ENCODE measurements around the gene LRCOL1. TPM values are rescaled to one million over a fixed set of nuclear protein-coding genes. Genes with fewer than 3 reads are reported as not detected.

Gene LRCOL1
- total RNA-seq, 1 experiment from 2014 or later, result not detected

DNA sequence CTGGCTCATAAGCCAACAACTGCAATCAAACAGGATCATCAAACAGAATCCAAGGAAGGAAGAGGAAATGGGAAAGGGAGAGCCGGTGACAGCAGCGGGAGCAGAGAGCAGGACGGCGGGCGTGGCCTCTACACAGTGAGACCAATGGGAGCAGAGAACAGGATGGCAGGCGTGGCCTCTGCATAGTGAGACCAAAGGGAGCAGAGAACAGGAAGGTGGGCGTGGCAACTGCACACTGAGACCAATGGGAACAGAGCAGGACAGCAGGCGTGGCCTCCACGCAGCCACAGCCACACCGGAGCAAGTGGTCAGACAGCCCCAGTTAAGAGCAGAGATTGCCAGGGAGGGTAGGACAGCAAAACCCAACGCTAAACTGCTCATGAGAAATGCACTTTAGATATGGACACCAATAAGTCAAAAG lies 16.4 kb downstream of the LRCOL1 start (continued):
- TF ChIP-seq, protein P1, sequence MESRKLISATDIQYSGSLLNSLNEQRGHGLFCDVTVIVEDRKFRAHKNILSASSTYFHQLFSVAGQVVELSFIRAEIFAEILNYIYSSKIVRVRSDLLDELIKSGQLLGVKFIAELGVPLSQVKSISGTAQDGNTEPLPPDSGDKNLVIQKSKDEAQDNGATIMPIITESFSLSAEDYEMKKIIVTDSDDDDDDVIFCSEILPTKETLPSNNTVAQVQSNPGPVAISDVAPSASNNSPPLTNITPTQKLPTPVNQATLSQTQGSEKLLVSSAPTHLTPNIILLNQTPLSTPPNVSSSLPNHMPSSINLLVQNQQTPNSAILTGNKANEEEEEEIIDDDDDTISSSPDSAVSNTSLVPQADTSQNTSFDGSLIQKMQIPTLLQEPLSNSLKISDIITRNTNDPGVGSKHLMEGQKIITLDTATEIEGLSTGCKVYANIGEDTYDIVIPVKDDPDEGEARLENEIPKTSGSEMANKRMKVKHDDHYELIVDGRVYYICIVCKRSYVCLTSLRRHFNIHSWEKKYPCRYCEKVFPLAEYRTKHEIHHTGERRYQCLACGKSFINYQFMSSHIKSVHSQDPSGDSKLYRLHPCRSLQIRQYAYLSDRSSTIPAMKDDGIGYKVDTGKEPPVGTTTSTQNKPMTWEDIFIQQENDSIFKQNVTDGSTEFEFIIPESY (IDR thresholded peaks at IDR 0.05; ENCODE audit: extremely low read depth, insufficient replicate concordance, low read length), result no peak
- TF ChIP-seq CEBPB (IDR thresholded peaks at IDR 0.05; ENCODE audit: low read depth) (no peak), ZNF274 (IDR thresholded peaks at IDR 0.05; ENCODE audit: low read depth, low read length) (no peak), EGR1 (IDR thresholded peaks at IDR 0.05; ENCODE audit: low read depth) (no peak), EZH2phosphoT487 (IDR thresholded peaks at IDR 0.05; ENCODE audit: borderline replicate concordance) (no peak), YY1 (IDR thresholded peaks at IDR 0.05; ENCODE audit: extremely low read depth, insufficient replicate concordance, low read depth, low read length) (no peak), SRF (IDR thresholded peaks at IDR 0.05; ENCODE audit: low read depth) (no peak), CBX3 (IDR thresholded peaks at IDR 0.05; ENCODE audit: low read depth) (no peak)
- TF ChIP-seq, protein P2, sequence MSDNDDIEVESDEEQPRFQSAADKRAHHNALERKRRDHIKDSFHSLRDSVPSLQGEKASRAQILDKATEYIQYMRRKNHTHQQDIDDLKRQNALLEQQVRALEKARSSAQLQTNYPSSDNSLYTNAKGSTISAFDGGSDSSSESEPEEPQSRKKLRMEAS (IDR thresholded peaks at IDR 0.05), result no peak

DNA sequence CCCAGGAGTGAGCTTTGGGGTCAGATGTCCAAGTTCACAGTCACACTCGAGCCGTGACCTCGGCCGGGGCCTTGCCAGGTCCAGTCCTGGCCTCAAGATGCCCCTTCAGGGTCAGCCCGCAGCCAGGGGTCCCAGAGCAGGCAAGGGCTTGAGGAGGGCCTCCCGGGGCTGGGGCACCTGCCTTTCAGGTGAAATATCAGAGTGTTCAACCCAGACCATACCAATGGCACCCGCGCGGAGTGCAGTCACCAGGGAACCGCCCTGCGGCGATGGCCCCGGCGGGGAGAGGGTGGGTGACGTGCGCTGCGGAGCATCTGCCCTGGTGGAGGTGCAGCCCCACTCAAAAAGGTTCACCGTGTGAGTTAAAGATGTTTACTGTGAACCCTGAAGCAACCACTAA lies 16.9 kb downstream of the LRCOL1 start:
- ATAC-seq (peak; percentile 9), DNase-seq (ENCODE audit: low read depth, low spot score) (no peak)
- Histone ChIP-seq H3K9me2 (ENCODE audit: insufficient read depth) (no peaks in the 10 kb centered on the region), H3K9me3 (ENCODE audit: control insufficient read depth in 1 of 2, insufficient read depth in 1 of 2, low read depth in 1 of 2, low read length in 2 of 2) (no peaks in the 10 kb centered on the region), H3K79me2 (ENCODE audit: insufficient read depth, low read length) (no peaks in the 10 kb centered on the region), H3K27me3 (ENCODE audit: insufficient read depth, low read length) (no peaks in the 10 kb centered on the region), H3K27ac (ENCODE audit: low read depth, low read length) (peak overlapping the region; percentile 21; the same call in 1 of the 2 replicates), H4K20me1 (ENCODE audit: insufficient read depth) (no peaks in the 10 kb centered on the region), H3K9ac (ENCODE audit: low read length) (0 out of 2 replicates have a peak overlapping the region, but pooled peaks have one; percentile 23), H3K4me2 (ENCODE audit: low read length) (peak overlapping the region; percentile 82), H3K4me3 (replicated peaks in 1 of 2; ENCODE audit: low read depth in 1 of 2, low read length in 2 of 2) (peak overlapping the region; percentile 22 to 49), H3K4me1 (ENCODE audit: control insufficient read depth in 1 of 2, insufficient read depth in 2 of 2, low read length in 2 of 2) (peaks cover 8 to 23% of the 10 kb centered on the region in 2 experiments), H3K36me3 (ENCODE audit: control insufficient read depth in 1 of 2, insufficient read depth in 2 of 2, low read length in 2 of 2) (no peaks in the 10 kb centered on the region), H2AFZ (ENCODE audit: low read depth, low read length, poor library complexity, severe bottlenecking) (peak overlapping the region; percentile 72)
- no TSS peak for BruUV-seq (replicated peaks)
- intact Hi-C loops (cut with micrococcal nuclease), result no loop called here
- ChIA-PET RAD21 (ENCODE audit: low non-redundant PET in 1 of 2, low total read pairs in 2 of 2, uncharacterized antibody in 2 of 2, unreplicated experiment in 2 of 2) (no interaction called here), CTCF (no interaction called here), POLR2A (no interaction called here)
- no peak for TF ChIP-seq POLR2A (IDR thresholded peaks at IDR 0.05; ENCODE audit: borderline replicate concordance, extremely low read depth, insufficient read depth, insufficient read length)
- no peak for TF ChIP-seq EGR1 (IDR thresholded peaks at IDR 0.05; ENCODE audit: low read depth)
- TF ChIP-seq, protein P3, sequence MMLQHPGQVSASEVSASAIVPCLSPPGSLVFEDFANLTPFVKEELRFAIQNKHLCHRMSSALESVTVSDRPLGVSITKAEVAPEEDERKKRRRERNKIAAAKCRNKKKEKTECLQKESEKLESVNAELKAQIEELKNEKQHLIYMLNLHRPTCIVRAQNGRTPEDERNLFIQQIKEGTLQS (IDR thresholded peaks at IDR 0.05), result no peak
- TF ChIP-seq EZH2 (IDR thresholded peaks at IDR 0.05), result no peak
- TF ChIP-seq SIN3A (IDR thresholded peaks at IDR 0.05; ENCODE audit: low read depth), result no peak
- TF ChIP-seq EZH2phosphoT487 (IDR thresholded peaks at IDR 0.05; ENCODE audit: borderline replicate concordance), result no peak
- no peak for TF ChIP-seq JUND (IDR thresholded peaks at IDR 0.05)
